Measurements from ENCODE around the gene AXIN1. TPM values are rescaled to one million over a fixed set of nuclear protein-coding genes. Genes with fewer than 3 reads are reported as not detected.
A peak's percentile ranks its signal among the peaks of the same experiment; 100 is the strongest.
"Not testable (repeated sequence)": the region's sequence is repeated elsewhere in the genome, so short reads cannot be mapped to it uniquely, and the experiment has no call there.

Gene AXIN1
- total RNA-seq, 1 experiment from 2014 or later, result 52.4 TPM

GRCh38 chr16:368388-369158 lies 16.1 kb upstream of the AXIN1 start:
- no peak for DNase-seq
- H3K27me3 ChIP-seq (ENCODE audit: control insufficient read depth, insufficient read depth, low read length), result no peaks in the 10 kb centered on the region
- H3K36me3 ChIP-seq (replicated peaks; ENCODE audit: control insufficient read depth, insufficient read depth, low read length), result peaks cover 23% of the 10 kb centered on the region
- no peak overlapping the region for H3K4me3 ChIP-seq (ENCODE audit: insufficient read depth, low read depth, low read length)

GRCh38 chr16:367333-367903 lies 14.9 kb upstream of the AXIN1 start:
- H3K36me3 ChIP-seq (replicated peaks; ENCODE audit: control insufficient read depth, insufficient read depth, low read length), result peaks cover 19% of the 10 kb centered on the region
- no peak overlapping the region for H3K4me3 ChIP-seq (ENCODE audit: insufficient read depth, low read depth, low read length)
- DNase-seq, result no peak
- no peaks in the 10 kb centered on the region for H3K27me3 ChIP-seq (ENCODE audit: control insufficient read depth, insufficient read depth, low read length)

- DNase-seq, result no peak
- H3K27me3 ChIP-seq (ENCODE audit: control insufficient read depth, insufficient read depth, low read length), result no peaks in the 10 kb centered on the region
- H3K36me3 ChIP-seq (replicated peaks; ENCODE audit: control insufficient read depth, insufficient read depth, low read length), result peaks cover 18% of the 10 kb centered on the region
- no peak overlapping the region for H3K4me3 ChIP-seq (ENCODE audit: insufficient read depth, low read depth, low read length)
Observed at GRCh38 chr16:366476-366875, 14.0 kb upstream of the AXIN1 start.

- H3K4me3 ChIP-seq (ENCODE audit: insufficient read depth, low read depth, low read length), result no peak overlapping the region
- peaks cover 18% of the 10 kb centered on the region for H3K36me3 ChIP-seq (replicated peaks; ENCODE audit: control insufficient read depth, insufficient read depth, low read length)
- DNase-seq, result no peak
- H3K27me3 ChIP-seq (ENCODE audit: control insufficient read depth, insufficient read depth, low read length), result no peaks in the 10 kb centered on the region
Observed at GRCh38 chr16:364595-365491, 12.3 kb upstream of the AXIN1 start.

GRCh38 chr16:363766-364490 lies 11.4 kb upstream of the AXIN1 start:
- Histone ChIP-seq H3K36me3 (replicated peaks; ENCODE audit: control insufficient read depth, insufficient read depth, low read length) (peaks cover 15% of the 10 kb centered on the region), H3K4me3 (ENCODE audit: insufficient read depth, low read depth, low read length) (no peak overlapping the region), H3K27me3 (ENCODE audit: control insufficient read depth, insufficient read depth, low read length) (no peaks in the 10 kb centered on the region)
- no peak for DNase-seq

- Histone ChIP-seq H3K4me3 (ENCODE audit: insufficient read depth, low read depth, low read length) (no peak overlapping the region), H3K36me3 (replicated peaks; ENCODE audit: control insufficient read depth, insufficient read depth, low read length) (peaks cover 10% of the 10 kb centered on the region), H3K27me3 (ENCODE audit: control insufficient read depth, insufficient read depth, low read length) (no peaks in the 10 kb centered on the region)
- DNase-seq, result peak; percentile 76
Observed at GRCh38 chr16:363110-363765, 10.7 kb upstream of the AXIN1 start.

- not testable (repeated sequence) for H3K27me3 ChIP-seq (ENCODE audit: control insufficient read depth, insufficient read depth, low read length); H3K4me3 ChIP-seq (ENCODE audit: insufficient read depth, low read depth, low read length); DNase-seq; H3K36me3 ChIP-seq (replicated peaks; ENCODE audit: control insufficient read depth, insufficient read depth, low read length)
Observed at GRCh38 chr16:362702-362999, 10.1 kb upstream of the AXIN1 start.

GRCh38 chr16:361872-362701 lies 9.6 kb upstream of the AXIN1 start:
- H3K27me3 ChIP-seq (ENCODE audit: control insufficient read depth, insufficient read depth, low read length), result no peaks in the 10 kb centered on the region
- H3K36me3 ChIP-seq (replicated peaks; ENCODE audit: control insufficient read depth, insufficient read depth, low read length), result peaks cover 1% of the 10 kb centered on the region; the same call in 1 of the 2 replicates
- peak; percentile 97 for DNase-seq
- no peak overlapping the region for H3K4me3 ChIP-seq (ENCODE audit: insufficient read depth, low read depth, low read length)

GRCh38 chr16:361341-361871 lies 8.9 kb upstream of the AXIN1 start:
- Histone ChIP-seq H3K36me3 (replicated peaks; ENCODE audit: control insufficient read depth, insufficient read depth, low read length) (no peaks in the 10 kb centered on the region), H3K4me3 (ENCODE audit: insufficient read depth, low read depth, low read length) (no peak overlapping the region), H3K27me3 (ENCODE audit: control insufficient read depth, insufficient read depth, low read length) (no peaks in the 10 kb centered on the region)
- peak; percentile 79 for DNase-seq

GRCh38 chr16:360698-361336 lies 8.3 kb upstream of the AXIN1 start:
- DNase-seq, result no peak
- no peak overlapping the region for H3K4me3 ChIP-seq (ENCODE audit: insufficient read depth, low read depth, low read length)
- no peaks in the 10 kb centered on the region for H3K27me3 ChIP-seq (ENCODE audit: control insufficient read depth, insufficient read depth, low read length)

GRCh38 chr16:359871-360697 lies 7.6 kb upstream of the AXIN1 start:
- Histone ChIP-seq H3K4me3 (ENCODE audit: insufficient read depth, low read depth, low read length) (no peak overlapping the region), H3K36me3 (replicated peaks; ENCODE audit: control insufficient read depth, insufficient read depth, low read length) (no peaks in the 10 kb centered on the region), H3K27me3 (ENCODE audit: control insufficient read depth, insufficient read depth, low read length) (no peaks in the 10 kb centered on the region)
- no peak for DNase-seq

More at GRCh38 chr16:360698-361336, 8.3 kb upstream of the AXIN1 start:
- H3K36me3 ChIP-seq (replicated peaks; ENCODE audit: control insufficient read depth, insufficient read depth, low read length), result no peaks in the 10 kb centered on the region

GRCh38 chr16:359067-359763 lies 6.7 kb upstream of the AXIN1 start:
- Histone ChIP-seq H3K4me3 (ENCODE audit: insufficient read depth, low read depth, low read length) (no peak overlapping the region), H3K36me3 (replicated peaks; ENCODE audit: control insufficient read depth, insufficient read depth, low read length) (no peaks in the 10 kb centered on the region), H3K27me3 (ENCODE audit: control insufficient read depth, insufficient read depth, low read length) (no peaks in the 10 kb centered on the region)
- DNase-seq, result no peak

Measured in H7 (cell line).